ENCODE results near the gene UBQLN4. TPM values are rescaled to one million over a fixed set of nuclear protein-coding genes. Genes with fewer than 3 reads are reported as not detected.

UBQLN4 gene
- total RNA-seq, 4 donors from 2014 or later, result 2.6 to 47.0 (median 12.8) TPM

- intact Hi-C loops (cut with DNase I; ENCODE audit: low total_unique reads), result no loop called here
- H3K4me1 ChIP-seq, result no peaks in the 10 kb centered on the region
- TF ChIP-seq POLR2A (IDR thresholded peaks at IDR 0.05) (no peak), CTCF (IDR thresholded peaks at IDR 0.05) (no peak)
- no peaks in the 10 kb centered on the region for H3K27me3 ChIP-seq
- H3K9me3 ChIP-seq, result no peaks in the 10 kb centered on the region
- no peak overlapping the region for H3K27ac ChIP-seq
- H3K36me3 ChIP-seq, result no peaks in the 10 kb centered on the region
- H3K4me3 ChIP-seq, result no peak overlapping the region
- DNase-seq, result no peak
Observed at GRCh38 chr1:156086256-156086662, 32.7 kb upstream of the UBQLN4 start.

GRCh38 chr1:156083800-156084790 lies 30.5 kb upstream of the UBQLN4 start:
- DNase-seq, result no peak
- Histone ChIP-seq H3K9me3 (no peaks in the 10 kb centered on the region), H3K27me3 (no peaks in the 10 kb centered on the region), H3K4me3 (no peak overlapping the region), H3K4me1 (no peaks in the 10 kb centered on the region), H3K27ac (no peak overlapping the region), H3K36me3 (no peaks in the 10 kb centered on the region)
- intact Hi-C loops (cut with DNase I; ENCODE audit: low total_unique reads), result no loop called here
- TF ChIP-seq POLR2A (IDR thresholded peaks at IDR 0.05), result no peak
- no peak for TF ChIP-seq CTCF (IDR thresholded peaks at IDR 0.05)

- peak in 2 of 4 experiments; percentile 8 to 14 for TF ChIP-seq CTCF (IDR thresholded peaks at IDR 0.05)
- TF ChIP-seq POLR2A (IDR thresholded peaks at IDR 0.05), result no peak
- Histone ChIP-seq H3K4me1 (no peaks in the 10 kb centered on the region), H3K27me3 (no peaks in the 10 kb centered on the region), H3K4me3 (peak within 1 kb of the TSS; percentile 79 to 97), H3K36me3 (no peaks in the 10 kb centered on the region), H3K9me3 (no peaks in the 10 kb centered on the region), H3K27ac (peak within 1 kb of the TSS; percentile 75 to 85)
- intact Hi-C loops (cut with DNase I; ENCODE audit: low total_unique reads), result no loop called here
- peak; percentile 74 to 78 for DNase-seq
Observed at GRCh38 chr1:156082309-156083091, 28.9 kb upstream of the UBQLN4 start, which contains the start of gene MEX3A. TSS of gene MEX3A (minus strand) at chr1:156082465. CDS start at chr1:156081998, 467 bp downstream.

GRCh38 chr1:156081917-156082308 lies 28.3 kb upstream of the UBQLN4 start:
- Histone ChIP-seq H3K27ac (peak overlapping the region; percentile 75 to 85), H3K4me1 (no peaks in the 10 kb centered on the region), H3K9me3 (no peaks in the 10 kb centered on the region), H3K4me3 (peak overlapping the region; percentile 79 to 97), H3K36me3 (no peaks in the 10 kb centered on the region), H3K27me3 (no peaks in the 10 kb centered on the region)
- TF ChIP-seq POLR2A (IDR thresholded peaks at IDR 0.05) (no peak), CTCF (IDR thresholded peaks at IDR 0.05) (no peak)
- intact Hi-C loops (cut with DNase I; ENCODE audit: low total_unique reads), result no loop called here
- no peak for DNase-seq
